ENCODE measurements around the gene ZNF616. TPM values are rescaled to one million over a fixed set of nuclear protein-coding genes. Genes with fewer than 3 reads are reported as not detected.

The ZNF616 gene
- total RNA-seq, 1 donor from 2014 or later: 13.1 TPM

Other genes starting within 250 kb of the ZNF616 start
- 12.5 and 13.8 TPM in 2 replicates for gene ZNF649, start 234.9 kb downstream of the ZNF616 start, total RNA-seq
- 5.8 and 7.2 TPM in 2 replicates for gene ZNF613, start 212.5 kb downstream of the ZNF616 start, total RNA-seq
- 8.6 and 9.5 TPM in 2 replicates for gene ZNF350, start 153.1 kb downstream of the ZNF616 start, total RNA-seq
- gene ZNF615, start 131.7 kb downstream of the ZNF616 start, total RNA-seq: 4.7 and 5.8 TPM in 2 replicates
- gene ZNF614, start 111.6 kb downstream of the ZNF616 start, total RNA-seq: 9.9 and 11.4 TPM in 2 replicates
- 17.7 and 22.9 TPM in 2 replicates for gene ZNF432, start 91.1 kb downstream of the ZNF616 start, total RNA-seq
- gene ZNF841, start 44.2 kb downstream of the ZNF616 start, total RNA-seq: 37.8 and 38.0 TPM in 2 replicates
- gene ZNF836, start 31.7 kb upstream of the ZNF616 start, total RNA-seq: 6.9 and 7.5 TPM in 2 replicates
- gene PPP2R1A, start 50.1 kb upstream of the ZNF616 start, total RNA-seq: 316 and 332 TPM in 2 replicates
- gene ZNF766, start 129.6 kb upstream of the ZNF616 start, total RNA-seq: 13.2 and 16.5 TPM in 2 replicates
- gene ZNF480, start 157.2 kb upstream of the ZNF616 start, total RNA-seq: 8.8 and 12.6 TPM in 2 replicates
- 5.7 and 5.8 TPM in 2 replicates for gene ZNF610, start 196.3 kb upstream of the ZNF616 start, total RNA-seq
- gene ZNF880, start 230.0 kb upstream of the ZNF616 start, total RNA-seq: 8.3 and 11.0 TPM in 2 replicates

Measured in astrocyte (in vitro differentiated cells and primary cell).